Measurements from ENCODE around the gene EFNB3.
A peak's percentile ranks its signal among the peaks of the same experiment; 100 is the strongest.

EFNB3 gene

GRCh38 chr17:7712111-7712771, 7.2 kb downstream of the EFNB3 start (continued):
- no peak for TF ChIP-seq PRDM2 (tag by site-specific recombination; IDR thresholded peaks at IDR 0.05; ENCODE audit: borderline replicate concordance)
- TF ChIP-seq ZNF112 (tag by site-specific recombination; IDR thresholded peaks at IDR 0.05): no peak
- no peak for TF ChIP-seq ZNF623 (tag by site-specific recombination; IDR thresholded peaks at IDR 0.05)
- TF ChIP-seq ATF2 (tag by site-specific recombination; IDR thresholded peaks at IDR 0.05; ENCODE audit: low read depth): no peak
- TF ChIP-seq GLIS2 (tag by site-specific recombination; IDR thresholded peaks at IDR 0.05): peak; percentile 53; the same call in 1 of the 2 replicates
- TF ChIP-seq ZSCAN30 (tag by site-specific recombination; IDR thresholded peaks at IDR 0.05): no peak
- no peak for TF ChIP-seq ZNF555 (tag by site-specific recombination; conservative IDR thresholded peaks at IDR 0.05)
- no peak for TF ChIP-seq GFI1B (tag by site-specific recombination; IDR thresholded peaks at IDR 0.05)
- TF ChIP-seq ZNF274 (IDR thresholded peaks at IDR 0.05; ENCODE audit: low read length): no peak
- TF ChIP-seq ZNF274 (tag by site-specific recombination; IDR thresholded peaks at IDR 0.05; ENCODE audit: borderline replicate concordance): no peak
- no peak for TF ChIP-seq ZNF324 (tag by site-specific recombination; IDR thresholded peaks at IDR 0.05)
- TF ChIP-seq ZNF596 (tag by site-specific recombination; IDR thresholded peaks at IDR 0.05): no peak
- TF ChIP-seq GLI2 (tag by site-specific recombination; IDR thresholded peaks at IDR 0.05; ENCODE audit: borderline replicate concordance, low read depth): no peak
- 0 out of 2 replicates have a peak, but pooled peaks have one; percentile 10 for TF ChIP-seq ZNF600 (tag by site-specific recombination; IDR thresholded peaks at IDR 0.05)
- no peak for TF ChIP-seq ZFP37 (tag by site-specific recombination; IDR thresholded peaks at IDR 0.05)
- peak; percentile 93; the same call in 1 of the 2 replicates for TF ChIP-seq ZNF768 (tag by site-specific recombination; IDR thresholded peaks at IDR 0.05)
- TF ChIP-seq ZBTB49 (tag by site-specific recombination; IDR thresholded peaks at IDR 0.05; ENCODE audit: low read depth): no peak
- TF ChIP-seq ZBTB17 (tag by site-specific recombination; IDR thresholded peaks at IDR 0.05): 0 out of 2 replicates have a peak, but pooled peaks have one; percentile 11
- TF ChIP-seq MZF1 (tag by site-specific recombination; IDR thresholded peaks at IDR 0.05; ENCODE audit: borderline replicate concordance): no peak
- TF ChIP-seq ZNF449 (tag by site-specific recombination; IDR thresholded peaks at IDR 0.05): no peak
- TF ChIP-seq ZXDB (tag by site-specific recombination; IDR thresholded peaks at IDR 0.05): no peak
- TF ChIP-seq GLI4 (tag by site-specific recombination; IDR thresholded peaks at IDR 0.05): no peak
- no peak for TF ChIP-seq BCL11B (tag by site-specific recombination; IDR thresholded peaks at IDR 0.05; ENCODE audit: low read depth)
- no peak for TF ChIP-seq KLF7 (tag by site-specific recombination; IDR thresholded peaks at IDR 0.05; ENCODE audit: borderline replicate concordance)
- TF ChIP-seq ZNF366 (tag by site-specific recombination; conservative IDR thresholded peaks at IDR 0.05): no peak
- TF ChIP-seq MYNN (tag by site-specific recombination; IDR thresholded peaks at IDR 0.05; ENCODE audit: borderline replicate concordance): peak; percentile 95
- no peak for TF ChIP-seq RBAK (tag by site-specific recombination; IDR thresholded peaks at IDR 0.05)
- no peak for TF ChIP-seq KLF17 (tag by site-specific recombination; IDR thresholded peaks at IDR 0.05)
- TF ChIP-seq ZBTB1 (tag by site-specific recombination; IDR thresholded peaks at IDR 0.05): no peak

Data from HEK293 (cell line).